Omental fat pad (tissue), 4 donors: ENCODE results near the gene PLAAT2. TPM values are rescaled to one million over a fixed set of nuclear protein-coding genes. Genes with fewer than 3 reads are reported as not detected.
"Not testable (repeated sequence)": the region's sequence is repeated elsewhere in the genome, so short reads cannot be mapped to it uniquely, and the experiment has no call there.

ENCODE experiments used
- ATAC-seq: fragments of 150-250 bp; one replicate; pipeline ENCODE4 v1.9.1; 2016; ENCODE audit warnings: mild to moderate bottlenecking, moderate library complexity; ENCODE audit not compliant: low FRiP score
- DNase-seq: peaks from one replicate; pipeline ENCODE4 v3.0.0-alpha.2; 2019; ENCODE audit warnings: low spot score
- CTCF ChIP-seq, 3 donors: fragments of 450-650 bp; IDR thresholded peaks; one replicate each; pipeline ENCODE4 v1.5.1; 2016 to 2017; ENCODE audit warnings: antibody characterized with exemption in 3 of 3, mild to moderate bottlenecking in 3 of 3, moderate library complexity in 2 of 3
- total RNA-seq, 4 donors: library from RNA; depleted of rRNA; stranded (reverse); fragments of >200 nt; gene quantifications; one replicate each; pipeline ENCODE4 v1.1.0, GENCODE V29; 2016

Gene PLAAT2
- total RNA-seq, 4 donors from 2014 or later = 0.65 TPM; not detected in 3

- DNase-seq = no peak
- no peak for ATAC-seq
- no peak for TF ChIP-seq CTCF (IDR thresholded peaks at IDR 0.05)
Measured at GRCh38 chr11:63608353-63609345, 45.5 kb upstream of the PLAAT2 start.

- no peak for ATAC-seq
- no peak for TF ChIP-seq CTCF (IDR thresholded peaks at IDR 0.05)
Measured at GRCh38 chr11:63603180-63603518, 40.0 kb upstream of the PLAAT2 start.

GRCh38 chr11:63602290-63603179 is 39.4 kb upstream of the PLAAT2 start:
- DNase-seq, ATAC-seq: not testable (repeated sequence)

More at GRCh38 chr11:63603180-63603518, 40.0 kb upstream of the PLAAT2 start:
- no peak for DNase-seq

- DNase-seq (no peak), ATAC-seq (peak; percentile 57)
- no peak for TF ChIP-seq CTCF (IDR thresholded peaks at IDR 0.05)
Measured at GRCh38 chr11:63599211-63600122, 36.3 kb upstream of the PLAAT2 start.

GRCh38 chr11:63598556-63598955 is 35.4 kb upstream of the PLAAT2 start:
- no peak for TF ChIP-seq CTCF (IDR thresholded peaks at IDR 0.05)
- DNase-seq (no peak), ATAC-seq (no peak)

- no peak for TF ChIP-seq CTCF (IDR thresholded peaks at IDR 0.05)
- no peak for ATAC-seq
- DNase-seq = no peak
Measured at GRCh38 chr11:63595296-63595695, 32.1 kb upstream of the PLAAT2 start.
